Liver (tissue), 9 donors: ENCODE data around the gene ARFGAP3. TPM values are rescaled to one million over a fixed set of nuclear protein-coding genes. Genes with fewer than 3 reads are reported as not detected.

Source experiments
- DNase-seq: peaks from one replicate; pipeline ENCODE4 v3.0.0-alpha.2; 2017; ENCODE audit warnings: low spot score
- H3K27ac ChIP-seq, 2 donors: one replicate each; pipeline ENCODE4 v1.7.0; 2013; ENCODE audit warnings: inconsistent platforms in 2 of 2, low read length in 2 of 2, control low read depth in 1 of 2, low read depth in 1 of 2, mild to moderate bottlenecking in 1 of 2
- H3K27me3 ChIP-seq, 4 donors: one replicate each; pipeline versions ENCODE4 v1.6.1 to v1.7.0; 2013; ENCODE audit warnings: low read length in 3 of 4, inconsistent platforms in 1 of 4, mild to moderate bottlenecking in 1 of 4, moderate library complexity in 1 of 4; ENCODE audit not compliant: control insufficient read depth in 4 of 4, insufficient read depth in 4 of 4
- H3K36me3 ChIP-seq, 4 donors: one replicate each; pipeline versions ENCODE4 v1.6.1 to v1.7.0; 2013; ENCODE audit warnings: low read length in 3 of 4, mild to moderate bottlenecking in 3 of 4, low read depth in 1 of 4, moderate library complexity in 1 of 4; ENCODE audit not compliant: control insufficient read depth in 4 of 4, insufficient read depth in 3 of 4
- H3K4me1 ChIP-seq, 4 donors: one replicate each; pipeline versions ENCODE4 v1.6.1 to v1.7.0; 2013; ENCODE audit warnings: low read length in 3 of 4, mild to moderate bottlenecking in 3 of 4, moderate library complexity in 1 of 4; ENCODE audit not compliant: control insufficient read depth in 4 of 4, insufficient read depth in 4 of 4
- H3K4me3 ChIP-seq, 3 donors: one replicate each; pipeline versions ENCODE4 v1.6.1 to v1.7.0; 2013; ENCODE audit warnings: low read length in 3 of 3, control low read depth in 1 of 3, low read depth in 1 of 3, mild to moderate bottlenecking in 1 of 3
- H3K9ac ChIP-seq, 2 donors: one replicate each; pipeline ENCODE4 v1.7.0; 2013; ENCODE audit warnings: low read length in 2 of 2, mild to moderate bottlenecking in 2 of 2, moderate library complexity in 2 of 2, control low read depth in 1 of 2, low read depth in 1 of 2
- H3K9me3 ChIP-seq, 4 donors: one replicate each; pipeline versions ENCODE4 v1.6.1 to v1.7.0; 2013; ENCODE audit warnings: low read length in 3 of 4; ENCODE audit not compliant: control insufficient read depth in 4 of 4
- FOXA1 ChIP-seq: IDR thresholded peaks from 2 replicates; pipeline ENCODE4 v1.6.1; 2016; ENCODE audit warnings: antibody characterized with exemption
- HNF4G ChIP-seq: IDR thresholded peaks from 2 replicates; pipeline ENCODE4 v1.6.1; 2016; ENCODE audit warnings: antibody characterized with exemption
- JUND ChIP-seq, 2 donors: IDR thresholded peaks; 2 replicates each; pipeline ENCODE4 v1.6.1; 2016; ENCODE audit warnings: antibody characterized with exemption in 2 of 2
- RXRA ChIP-seq, 2 donors: IDR thresholded peaks; 2 replicates each; pipeline ENCODE4 v1.6.1; 2017 to 2018; ENCODE audit warnings: antibody characterized with exemption in 2 of 2, mild to moderate bottlenecking in 1 of 2
- TAF1 ChIP-seq: conservative IDR thresholded peaks from 2 replicates; pipeline ENCODE4 v1.6.1; 2016; ENCODE audit warnings: antibody characterized with exemption, mild to moderate bottlenecking
- YY1 ChIP-seq: IDR thresholded peaks from 2 replicates; pipeline ENCODE4 v1.6.1; 2016; ENCODE audit warnings: antibody characterized with exemption, mild to moderate bottlenecking
- WGBS: extraction: QIAGEN DNeasy Blood & Tissue Kit; methylation state at CpG from one replicate; pipeline ENCODE4 v1.1.7; 2013; 5-methylcytosine and 5-hydroxymethylcytosine counted together
- polyA plus RNA-seq, 2 donors: library from polyadenylated mRNA; stranded (reverse) in 1 of 2; unstranded in 1 of 2; fragments of 200-250 nt in 1 of 2; fragments of >200 nt in 1 of 2; fragmentation: Nextera tagmentation in 1 of 2; extraction: Ambion mirVana in 1 of 2; gene quantifications; one replicate each; pipeline versions ENCODE4 v1.2.1 to v1.2.3, GENCODE V29; 2013 to 2015
- total RNA-seq, 2 donors: library from RNA; depleted of rRNA; stranded (reverse); fragments of >200 nt; gene quantifications; one replicate each; pipeline ENCODE4 v1.2.3, GENCODE V29; 2014
- TF ChIP-seq, protein P1 (sequence below): IDR thresholded peaks from 2 replicates; pipeline ENCODE4 v1.6.1; 2016; ENCODE audit warnings: antibody characterized with exemption, mild to moderate bottlenecking
- TF ChIP-seq, protein P2 (sequence below): IDR thresholded peaks from 2 replicates; pipeline ENCODE4 v1.6.1; 2016; ENCODE audit warnings: antibody characterized with exemption
- TF ChIP-seq, protein P3 (sequence below): IDR thresholded peaks from 2 replicates; pipeline ENCODE4 v1.6.1; 2016; ENCODE audit warnings: antibody characterized with exemption
- TF ChIP-seq, protein P4 (sequence below): fragments of 150-350 bp; IDR thresholded peaks from 2 replicates; pipeline ENCODE4 v1.5.1; 2017; ENCODE audit warnings: improper control_type of control experiment, low read depth, low read length; ENCODE audit not compliant: missing input control
- donor health status: healthy.
- donor health status: healthy.
- donor health status: healthy.
- donor health status: healthy.
- donor health status: healthy.

The ARFGAP3 gene
- total and polyA plus RNA-seq, 4 donors = 18.2 to 55.1 (median 27.5) TPM

DNA sequence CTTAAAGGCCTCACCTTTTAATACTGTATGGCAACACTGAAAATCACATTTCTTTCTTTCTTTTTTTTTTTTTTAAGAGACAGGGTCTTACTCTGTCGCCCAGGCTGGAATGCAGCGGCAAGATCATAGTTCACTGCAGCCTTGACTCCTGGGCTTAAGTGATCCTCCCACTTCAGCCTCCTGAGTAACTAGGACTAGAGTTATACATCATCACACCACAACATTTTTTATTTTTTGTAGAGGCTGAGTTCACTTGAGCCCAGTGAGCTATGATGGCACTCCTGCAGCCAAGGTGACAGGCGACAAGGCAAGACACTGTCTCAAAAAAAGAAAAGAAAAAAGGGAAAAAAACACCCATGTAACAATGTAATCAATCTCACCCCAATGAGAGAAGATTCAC lies 10.0 kb downstream of the ARFGAP3 start:
- Histone ChIP-seq H3K27ac (no peak overlapping the region), H3K4me1 (no peaks in the 10 kb centered on the region), H3K9ac (no peak overlapping the region), H3K36me3 (peaks cover 1 to 28% (median 20%) of the 10 kb centered on the region in 4 donors), H3K4me3 (no peak overlapping the region), H3K9me3 (no peaks in the 10 kb centered on the region), H3K27me3 (no peaks in the 10 kb centered on the region)
- TF ChIP-seq, protein P1, sequence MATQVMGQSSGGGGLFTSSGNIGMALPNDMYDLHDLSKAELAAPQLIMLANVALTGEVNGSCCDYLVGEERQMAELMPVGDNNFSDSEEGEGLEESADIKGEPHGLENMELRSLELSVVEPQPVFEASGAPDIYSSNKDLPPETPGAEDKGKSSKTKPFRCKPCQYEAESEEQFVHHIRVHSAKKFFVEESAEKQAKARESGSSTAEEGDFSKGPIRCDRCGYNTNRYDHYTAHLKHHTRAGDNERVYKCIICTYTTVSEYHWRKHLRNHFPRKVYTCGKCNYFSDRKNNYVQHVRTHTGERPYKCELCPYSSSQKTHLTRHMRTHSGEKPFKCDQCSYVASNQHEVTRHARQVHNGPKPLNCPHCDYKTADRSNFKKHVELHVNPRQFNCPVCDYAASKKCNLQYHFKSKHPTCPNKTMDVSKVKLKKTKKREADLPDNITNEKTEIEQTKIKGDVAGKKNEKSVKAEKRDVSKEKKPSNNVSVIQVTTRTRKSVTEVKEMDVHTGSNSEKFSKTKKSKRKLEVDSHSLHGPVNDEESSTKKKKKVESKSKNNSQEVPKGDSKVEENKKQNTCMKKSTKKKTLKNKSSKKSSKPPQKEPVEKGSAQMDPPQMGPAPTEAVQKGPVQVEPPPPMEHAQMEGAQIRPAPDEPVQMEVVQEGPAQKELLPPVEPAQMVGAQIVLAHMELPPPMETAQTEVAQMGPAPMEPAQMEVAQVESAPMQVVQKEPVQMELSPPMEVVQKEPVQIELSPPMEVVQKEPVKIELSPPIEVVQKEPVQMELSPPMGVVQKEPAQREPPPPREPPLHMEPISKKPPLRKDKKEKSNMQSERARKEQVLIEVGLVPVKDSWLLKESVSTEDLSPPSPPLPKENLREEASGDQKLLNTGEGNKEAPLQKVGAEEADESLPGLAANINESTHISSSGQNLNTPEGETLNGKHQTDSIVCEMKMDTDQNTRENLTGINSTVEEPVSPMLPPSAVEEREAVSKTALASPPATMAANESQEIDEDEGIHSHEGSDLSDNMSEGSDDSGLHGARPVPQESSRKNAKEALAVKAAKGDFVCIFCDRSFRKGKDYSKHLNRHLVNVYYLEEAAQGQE = no peak
- no peak for TF ChIP-seq YY1
- TF ChIP-seq, protein P2, sequence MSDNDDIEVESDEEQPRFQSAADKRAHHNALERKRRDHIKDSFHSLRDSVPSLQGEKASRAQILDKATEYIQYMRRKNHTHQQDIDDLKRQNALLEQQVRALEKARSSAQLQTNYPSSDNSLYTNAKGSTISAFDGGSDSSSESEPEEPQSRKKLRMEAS = no peak
- DNase-seq = no peak
- WGBS = 98% methylated on average over 3 of the region's 3 CpGs

DNA sequence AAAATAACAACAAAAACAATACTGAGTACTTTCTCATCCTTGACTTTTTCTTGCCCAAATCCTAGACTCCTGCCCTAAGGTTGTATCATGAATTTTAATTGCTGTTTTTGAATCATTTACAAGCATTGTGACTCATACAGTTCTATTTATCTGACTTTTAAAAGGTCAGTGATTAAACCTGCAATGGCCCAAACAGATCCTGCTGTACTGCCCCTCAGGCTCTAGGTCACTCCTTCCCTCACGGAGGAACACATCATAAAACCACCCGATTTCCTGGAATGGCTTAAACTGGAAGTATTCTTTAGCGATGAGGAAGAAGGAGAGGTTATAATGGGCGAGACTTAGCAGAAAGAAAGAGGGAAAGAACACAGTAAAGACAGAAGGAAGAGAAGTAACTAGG lies 12.3 kb downstream of the ARFGAP3 start:
- H3K9me3 ChIP-seq = no peaks in the 10 kb centered on the region
- H3K4me3 ChIP-seq = no peak overlapping the region
- no peaks in the 10 kb centered on the region for H3K27me3 ChIP-seq
- no peaks in the 10 kb centered on the region for H3K4me1 ChIP-seq
- no peak overlapping the region for H3K27ac ChIP-seq
- H3K36me3 ChIP-seq = peaks cover 1 to 38% (median 27%) of the 10 kb centered on the region in 4 donors
- TF ChIP-seq, protein P3, sequence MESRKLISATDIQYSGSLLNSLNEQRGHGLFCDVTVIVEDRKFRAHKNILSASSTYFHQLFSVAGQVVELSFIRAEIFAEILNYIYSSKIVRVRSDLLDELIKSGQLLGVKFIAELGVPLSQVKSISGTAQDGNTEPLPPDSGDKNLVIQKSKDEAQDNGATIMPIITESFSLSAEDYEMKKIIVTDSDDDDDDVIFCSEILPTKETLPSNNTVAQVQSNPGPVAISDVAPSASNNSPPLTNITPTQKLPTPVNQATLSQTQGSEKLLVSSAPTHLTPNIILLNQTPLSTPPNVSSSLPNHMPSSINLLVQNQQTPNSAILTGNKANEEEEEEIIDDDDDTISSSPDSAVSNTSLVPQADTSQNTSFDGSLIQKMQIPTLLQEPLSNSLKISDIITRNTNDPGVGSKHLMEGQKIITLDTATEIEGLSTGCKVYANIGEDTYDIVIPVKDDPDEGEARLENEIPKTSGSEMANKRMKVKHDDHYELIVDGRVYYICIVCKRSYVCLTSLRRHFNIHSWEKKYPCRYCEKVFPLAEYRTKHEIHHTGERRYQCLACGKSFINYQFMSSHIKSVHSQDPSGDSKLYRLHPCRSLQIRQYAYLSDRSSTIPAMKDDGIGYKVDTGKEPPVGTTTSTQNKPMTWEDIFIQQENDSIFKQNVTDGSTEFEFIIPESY = no peak
- TF ChIP-seq JUND (IDR thresholded peaks at IDR 0.05) (no peak), TAF1 (no peak), FOXA1 (no peak), HNF4G (no peak), RXRA (IDR thresholded peaks at IDR 0.05) (no peak)
- TF ChIP-seq, protein P4, sequence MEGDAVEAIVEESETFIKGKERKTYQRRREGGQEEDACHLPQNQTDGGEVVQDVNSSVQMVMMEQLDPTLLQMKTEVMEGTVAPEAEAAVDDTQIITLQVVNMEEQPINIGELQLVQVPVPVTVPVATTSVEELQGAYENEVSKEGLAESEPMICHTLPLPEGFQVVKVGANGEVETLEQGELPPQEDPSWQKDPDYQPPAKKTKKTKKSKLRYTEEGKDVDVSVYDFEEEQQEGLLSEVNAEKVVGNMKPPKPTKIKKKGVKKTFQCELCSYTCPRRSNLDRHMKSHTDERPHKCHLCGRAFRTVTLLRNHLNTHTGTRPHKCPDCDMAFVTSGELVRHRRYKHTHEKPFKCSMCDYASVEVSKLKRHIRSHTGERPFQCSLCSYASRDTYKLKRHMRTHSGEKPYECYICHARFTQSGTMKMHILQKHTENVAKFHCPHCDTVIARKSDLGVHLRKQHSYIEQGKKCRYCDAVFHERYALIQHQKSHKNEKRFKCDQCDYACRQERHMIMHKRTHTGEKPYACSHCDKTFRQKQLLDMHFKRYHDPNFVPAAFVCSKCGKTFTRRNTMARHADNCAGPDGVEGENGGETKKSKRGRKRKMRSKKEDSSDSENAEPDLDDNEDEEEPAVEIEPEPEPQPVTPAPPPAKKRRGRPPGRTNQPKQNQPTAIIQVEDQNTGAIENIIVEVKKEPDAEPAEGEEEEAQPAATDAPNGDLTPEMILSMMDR = no peak
- TF ChIP-seq, protein P1 = no peak
- no peak for DNase-seq
- 68% methylated on average over 4 of the region's 4 CpGs for WGBS
- H3K9ac ChIP-seq = no peak overlapping the region
